ENCODE results near the gene STK32C. TPM values are rescaled to one million over a fixed set of nuclear protein-coding genes. Genes with fewer than 3 reads are reported as not detected.
"Not testable (repeated sequence)": the region's sequence is repeated elsewhere in the genome, so short reads cannot be mapped to it uniquely, and the experiment has no call there.

Gene STK32C
- total and polyA plus RNA-seq, 2 experiments from 2014 or later: 17.5 to 23.8 TPM

- no peaks in the 10 kb centered on the region for H3K36me3 ChIP-seq
- no peaks in the 10 kb centered on the region for H3K9me3 ChIP-seq (ENCODE audit: low read depth)
- peak in 1 of 2 donors; percentile 55 for DNase-seq (ENCODE audit: low read depth in 1 of 2, low spot score in 1 of 2)
- H3K27me3 ChIP-seq: no peaks in the 10 kb centered on the region
- H3K4me1 ChIP-seq (ENCODE audit: low read depth): peaks cover 16% of the 10 kb centered on the region
- H3K27ac ChIP-seq: no peak overlapping the region
- TF ChIP-seq CTCF (IDR thresholded peaks at IDR 0.05; ENCODE audit: low read depth, low read length): no peak
- no peak overlapping the region for H3K4me3 ChIP-seq
Observed at GRCh38 chr10:132162021-132162531, 145.7 kb downstream of the STK32C start.

DNA sequence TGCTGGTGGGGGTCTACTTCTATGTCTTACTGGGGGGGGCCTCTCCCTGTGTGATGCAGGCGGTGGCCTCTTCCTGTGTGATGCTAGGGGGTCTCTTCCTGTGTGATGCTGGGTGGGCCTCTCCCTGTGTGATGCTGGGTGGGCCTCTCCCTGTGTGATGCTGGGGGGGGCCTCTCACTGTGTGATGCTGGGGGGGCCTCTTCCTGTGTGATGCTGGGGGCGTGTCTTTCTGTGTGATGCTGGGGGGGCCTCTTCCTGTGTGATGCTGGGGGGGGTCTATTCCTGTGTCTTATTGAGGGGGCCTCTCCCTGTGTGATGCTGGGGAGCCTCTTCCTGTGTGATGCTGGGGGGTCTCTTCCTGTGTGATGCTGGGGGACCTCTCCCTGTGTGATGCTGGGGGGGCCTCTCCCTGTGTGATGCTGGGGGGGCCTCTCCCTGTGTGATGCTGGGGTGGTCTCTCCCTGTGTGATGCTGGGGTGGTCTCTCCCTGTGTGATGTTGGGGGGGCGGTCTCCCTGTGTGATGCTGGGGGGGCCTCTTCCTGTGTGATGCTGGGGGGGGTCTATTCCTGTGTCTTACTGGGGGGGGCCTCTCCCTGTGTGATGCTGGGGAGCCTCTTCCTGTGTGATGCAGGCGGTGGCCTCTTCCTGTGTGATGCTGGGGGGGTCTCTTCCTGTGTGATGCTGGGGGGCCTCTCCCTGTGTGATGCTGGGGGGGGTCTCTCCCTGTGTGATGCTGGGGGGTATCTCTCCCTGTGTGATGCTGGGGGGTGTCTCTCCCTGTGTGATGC lies 146.7 kb downstream of the STK32C start:
- H3K27ac ChIP-seq; H3K36me3 ChIP-seq; DNase-seq (ENCODE audit: low read depth in 1 of 2, low spot score in 1 of 2); H3K9me3 ChIP-seq (ENCODE audit: low read depth); H3K27me3 ChIP-seq; H3K4me3 ChIP-seq: not testable (repeated sequence)
- peaks cover 16% of the 10 kb centered on the region for H3K4me1 ChIP-seq (ENCODE audit: low read depth)

GRCh38 chr10:132160231-132160630 lies 147.5 kb downstream of the STK32C start:
- H3K4me3 ChIP-seq; DNase-seq (ENCODE audit: low read depth in 1 of 2, low spot score in 1 of 2); H3K27ac ChIP-seq; H3K27me3 ChIP-seq; H3K9me3 ChIP-seq (ENCODE audit: low read depth); H3K36me3 ChIP-seq: not testable (repeated sequence)
- H3K4me1 ChIP-seq (ENCODE audit: low read depth): peaks cover 16% of the 10 kb centered on the region

DNA sequence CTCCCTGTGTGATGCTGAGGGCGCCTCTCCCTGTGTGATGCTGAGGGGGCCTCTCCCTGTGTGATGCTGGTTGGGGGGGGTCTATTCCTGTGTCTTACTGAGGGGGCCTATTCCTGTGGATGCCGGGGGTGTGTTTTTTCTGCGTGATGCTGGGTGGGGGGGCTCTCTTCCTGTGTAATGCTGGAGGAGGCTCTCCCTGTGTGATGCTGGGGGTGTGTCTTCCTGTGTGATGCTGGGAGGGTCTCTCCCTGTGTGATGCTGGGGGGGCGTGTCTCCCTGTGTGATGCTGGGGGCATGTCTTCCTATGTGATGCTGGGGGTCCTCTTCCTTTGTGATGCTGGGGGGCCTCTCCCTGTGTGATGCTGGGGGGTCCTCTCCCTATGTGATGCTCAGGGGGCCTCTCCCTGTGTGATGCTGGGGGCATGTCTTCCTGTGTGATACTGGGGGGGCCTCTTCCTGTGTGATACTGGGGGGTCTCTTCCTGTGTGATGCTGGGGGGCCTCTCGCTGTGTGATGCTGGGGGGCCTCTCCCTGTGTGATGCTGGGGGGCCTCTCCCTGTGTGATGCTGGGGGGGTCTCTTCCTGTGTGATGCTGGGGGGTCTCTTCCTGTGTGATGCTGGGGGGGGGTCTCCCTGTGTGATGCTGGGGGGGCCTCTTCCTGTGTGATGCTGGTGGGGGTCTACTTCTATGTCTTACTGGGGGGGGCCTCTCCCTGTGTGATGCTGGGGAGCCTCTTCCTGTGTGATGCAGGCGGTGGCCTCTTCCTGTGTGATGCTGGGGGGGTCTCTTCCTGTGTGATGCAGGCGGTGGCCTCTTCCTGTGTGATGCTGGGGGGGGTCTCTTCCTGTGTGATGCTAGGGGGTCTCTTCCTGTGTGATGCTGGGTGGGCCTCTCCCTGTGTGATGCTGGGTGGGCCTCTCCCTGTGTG lies 148.2 kb downstream of the STK32C start:
- not testable (repeated sequence) for H3K4me3 ChIP-seq; H3K36me3 ChIP-seq; DNase-seq (ENCODE audit: low read depth in 1 of 2, low spot score in 1 of 2); H3K27ac ChIP-seq; H3K9me3 ChIP-seq (ENCODE audit: low read depth); H3K27me3 ChIP-seq
- H3K4me1 ChIP-seq (ENCODE audit: low read depth): peaks cover 16% of the 10 kb centered on the region

GRCh38 chr10:132158823-132159222 lies 148.9 kb downstream of the STK32C start:
- no peaks in the 10 kb centered on the region for H3K36me3 ChIP-seq
- H3K27ac ChIP-seq: no peak overlapping the region
- H3K9me3 ChIP-seq (ENCODE audit: low read depth): no peaks in the 10 kb centered on the region
- H3K4me3 ChIP-seq: no peak overlapping the region
- no peaks in the 10 kb centered on the region for H3K27me3 ChIP-seq
- no peak for DNase-seq (ENCODE audit: low read depth in 1 of 2, low spot score in 1 of 2)
- H3K4me1 ChIP-seq (ENCODE audit: low read depth): peaks cover 16% of the 10 kb centered on the region
- no peak for TF ChIP-seq CTCF (IDR thresholded peaks at IDR 0.05; ENCODE audit: low read depth, low read length)

DNA sequence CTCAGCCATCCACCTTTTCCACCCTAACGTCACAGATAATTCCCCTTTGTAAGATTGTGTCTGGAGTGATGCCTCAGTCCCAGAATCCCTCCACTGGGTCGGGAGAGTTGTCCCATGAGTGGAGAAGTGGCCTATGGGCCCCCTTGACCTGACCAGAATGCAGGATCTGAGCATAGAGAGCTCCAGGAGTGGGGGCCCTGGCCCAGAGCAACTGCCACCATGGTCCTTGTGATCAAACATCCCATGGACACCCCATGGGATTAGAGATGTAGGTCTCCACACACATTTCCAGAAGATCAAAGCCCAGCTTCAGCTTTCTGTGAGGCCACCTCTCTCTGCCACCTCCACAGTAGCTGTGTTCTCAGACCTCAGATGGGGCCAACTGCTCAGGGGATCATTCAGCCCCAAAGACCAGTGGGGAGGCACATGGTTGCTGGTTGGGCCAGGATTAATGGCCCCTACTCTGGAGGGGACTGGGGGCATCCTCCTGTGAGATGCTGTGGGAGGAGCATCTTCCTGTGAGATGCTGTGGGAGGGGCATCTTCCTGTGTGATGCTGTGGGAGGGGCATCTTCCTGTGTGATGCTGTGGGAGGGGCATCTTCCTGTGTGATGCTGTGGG lies 149.5 kb downstream of the STK32C start:
- Histone ChIP-seq H3K4me3 (no peak overlapping the region), H3K27me3 (no peaks in the 10 kb centered on the region), H3K27ac (no peak overlapping the region), H3K9me3 (ENCODE audit: low read depth) (no peaks in the 10 kb centered on the region), H3K4me1 (ENCODE audit: low read depth) (peaks cover 14% of the 10 kb centered on the region), H3K36me3 (no peaks in the 10 kb centered on the region)
- no peak for TF ChIP-seq CTCF (IDR thresholded peaks at IDR 0.05; ENCODE audit: low read depth, low read length)
- no peak for DNase-seq (ENCODE audit: low read depth in 1 of 2, low spot score in 1 of 2)

Other genes with a start within 250 kb of the STK32C start
- gene JAKMIP3, start 242.0 kb downstream of the STK32C start, total RNA-seq: 0.42 and 0.56 TPM in 2 replicates
- 0.26 and 0.75 TPM in 2 replicates for gene JAKMIP3, start 242.0 kb downstream of the STK32C start, polyA plus RNA-seq
- gene DPYSL4, start 121.0 kb downstream of the STK32C start, total RNA-seq: 30.3 and 58.0 TPM in 2 replicates
- gene DPYSL4, start 121.0 kb downstream of the STK32C start, polyA plus RNA-seq: 7.1 and 12.5 TPM in 2 replicates
- gene LRRC27, start 24.2 kb upstream of the STK32C start, total RNA-seq: 12.8 and 19.0 TPM in 2 replicates
- 21.8 and 22.1 TPM in 2 replicates for gene LRRC27, start 24.2 kb upstream of the STK32C start, polyA plus RNA-seq
- gene PWWP2B, start 89.2 kb upstream of the STK32C start, total RNA-seq: 28.3 and 35.7 TPM in 2 replicates
- 11.7 and 11.8 TPM in 2 replicates for gene PWWP2B, start 89.2 kb upstream of the STK32C start, polyA plus RNA-seq
- 83.6 and 87.0 TPM in 2 replicates for gene INPP5A, start 229.8 kb upstream of the STK32C start, total RNA-seq
- 90.4 and 97.2 TPM in 2 replicates for gene INPP5A, start 229.8 kb upstream of the STK32C start, polyA plus RNA-seq